OCI-LY1 (cell line): ENCODE data around the gene MCTP1.

Source experiments
- CTCF ChIP-seq: fragments of 200-600 bp; sonication (generic), shearing (Covaris generic); IDR thresholded peaks from 2 replicates; pipeline ENCODE4 v1.5.1; 2017; ENCODE audit warnings: mild to moderate bottlenecking, antibody characterized with exemption, low read length, moderate library complexity, mixed read lengths
- EZH2 ChIP-seq: fragments of 200-600 bp; sonication (generic), shearing (Covaris generic); IDR thresholded peaks from 2 replicates; pipeline ENCODE4 v1.8.0; 2017; ENCODE audit warnings: borderline replicate concordance, mixed run types, mild to moderate bottlenecking, antibody characterized with exemption, low read length, moderate library complexity, mixed read lengths

DNA sequence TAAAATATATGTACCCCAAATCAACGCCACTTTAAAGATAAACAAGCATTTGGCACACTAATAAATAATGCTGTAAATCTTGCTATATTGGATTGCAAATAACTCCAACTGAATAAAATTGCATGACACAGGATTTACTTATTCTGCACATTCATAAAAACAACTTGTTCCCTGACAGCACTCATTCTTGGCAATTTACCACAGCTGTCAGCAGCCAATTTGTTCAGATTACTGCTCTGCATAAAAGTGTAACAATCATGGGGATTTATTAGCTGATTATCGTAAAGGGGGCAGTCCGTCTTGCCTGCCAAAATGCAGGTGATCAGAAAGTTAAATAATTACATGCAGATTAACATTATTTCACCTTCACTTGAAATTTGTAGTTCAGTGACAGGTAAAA, 381.2 kb downstream of the MCTP1 start:
- no peak for TF ChIP-seq EZH2
- no peak for TF ChIP-seq CTCF
